HG03039 (cell line): ENCODE measurements around the gene AGAP1.
"Not testable (repeated sequence)": the region's sequence is repeated elsewhere in the genome, so short reads cannot be mapped to it uniquely, and the experiment has no call there.

Experiments
- ATAC-seq: cut with Tn5 transposase; IDR thresholded peaks from one replicate; pipeline ENCODE4 v1.9.1; 2021; ENCODE audit warnings: mild to moderate bottlenecking, moderate library complexity; ENCODE audit not compliant: unreplicated experiment

The AGAP1 gene

DNA sequence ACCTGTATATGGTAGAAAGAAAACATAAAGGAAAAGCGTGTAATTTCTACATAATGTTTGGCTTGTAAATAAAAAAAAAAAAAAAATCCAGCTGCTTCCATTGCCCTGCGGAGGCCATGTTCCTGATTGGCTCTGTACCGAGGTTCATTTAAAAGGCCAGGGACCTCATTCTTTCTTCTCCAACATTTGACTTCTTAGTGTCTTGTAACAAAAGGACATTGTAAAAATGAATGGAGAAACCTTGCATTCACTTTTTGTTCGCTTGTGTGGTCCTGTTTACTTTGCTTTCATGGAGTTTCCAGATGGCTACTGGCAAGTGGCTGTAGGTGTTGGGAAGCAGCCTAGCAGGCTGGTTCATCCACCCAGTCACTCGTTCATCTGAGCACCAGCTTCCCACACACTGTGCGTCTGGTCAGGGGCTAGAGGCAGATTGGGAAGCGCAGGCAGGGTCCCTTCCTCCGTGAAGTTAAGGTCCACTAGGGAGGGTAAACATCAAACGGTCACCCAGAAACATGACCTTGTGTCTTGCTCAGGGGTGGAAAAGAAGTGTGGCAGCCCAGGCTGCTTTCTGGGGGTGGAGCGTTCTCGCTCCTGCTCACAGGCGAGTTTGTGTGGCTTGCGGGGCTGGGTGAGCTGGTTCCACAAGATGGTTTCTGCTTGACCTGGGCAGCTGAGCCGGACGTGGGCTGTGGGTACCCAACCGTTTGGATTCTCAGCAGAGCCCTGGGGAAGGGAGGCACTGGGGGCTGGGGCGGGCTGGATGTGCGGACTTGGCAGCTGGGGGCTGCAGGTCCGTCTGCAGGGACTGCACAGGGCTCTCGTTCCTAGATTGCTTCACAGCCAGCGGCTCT lies 260.7 kb downstream of the AGAP1 start:
- ATAC-seq, result no peak

DNA sequence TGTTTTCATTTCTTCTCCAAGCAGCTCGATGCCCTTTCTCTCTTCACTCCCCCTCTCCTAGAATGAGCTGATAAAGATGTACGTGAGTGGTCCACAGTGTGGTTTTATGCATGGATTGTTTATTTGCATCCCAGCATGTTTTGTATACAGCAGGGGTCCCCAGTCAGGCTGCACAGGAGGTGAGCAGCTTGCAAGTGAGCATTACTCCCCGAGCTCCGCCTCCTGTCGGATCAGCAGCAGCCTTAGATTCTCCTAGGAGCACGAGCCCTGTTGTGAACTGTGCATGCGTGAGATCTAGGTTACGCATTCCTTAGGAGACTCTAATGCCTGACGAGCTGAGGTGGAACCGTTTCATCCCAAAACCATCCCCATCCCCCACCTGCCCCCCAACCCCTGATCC lies 262.6 kb downstream of the AGAP1 start:
- ATAC-seq, result no peak

DNA sequence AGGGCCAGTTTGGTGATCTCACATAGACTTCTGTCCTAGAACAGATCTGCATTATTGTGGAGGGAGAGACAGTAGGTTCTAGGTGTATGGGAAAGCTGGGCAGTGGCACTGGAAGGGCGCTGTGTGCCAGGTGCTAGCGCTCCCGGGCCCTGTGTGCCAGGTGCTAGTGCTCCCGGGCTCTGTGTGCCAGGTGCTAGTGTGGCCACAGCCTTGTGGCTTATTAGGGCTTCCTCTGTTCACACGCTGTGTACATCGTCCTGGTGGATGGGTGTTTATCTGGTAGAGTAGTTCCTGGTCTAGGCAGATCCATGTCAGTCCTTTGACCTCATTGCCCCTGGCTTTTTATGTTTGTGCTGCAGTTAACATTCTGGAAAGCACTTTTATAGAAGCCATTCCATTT lies 263.4 kb downstream of the AGAP1 start:
- no peak for ATAC-seq

DNA sequence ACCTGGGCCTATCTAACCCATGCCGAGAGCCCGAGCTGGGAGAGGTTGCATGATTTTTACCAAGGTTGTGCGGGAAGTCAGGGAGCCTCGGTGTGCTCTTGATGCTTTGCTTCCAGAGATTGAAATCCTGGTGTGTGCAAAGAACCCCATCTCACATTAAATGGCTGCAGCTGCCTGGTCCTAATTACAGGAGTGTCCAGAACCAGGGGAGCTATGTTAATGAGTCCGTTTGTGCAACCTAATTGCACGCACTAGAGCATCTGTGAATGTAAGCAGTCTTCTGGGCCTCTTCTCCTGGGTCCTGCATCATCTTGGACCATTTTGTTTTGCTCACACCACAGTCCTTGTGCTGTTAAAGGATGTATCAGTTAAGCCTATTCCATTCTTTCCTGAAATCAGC lies 263.8 kb downstream of the AGAP1 start:
- ATAC-seq, result no peak

DNA sequence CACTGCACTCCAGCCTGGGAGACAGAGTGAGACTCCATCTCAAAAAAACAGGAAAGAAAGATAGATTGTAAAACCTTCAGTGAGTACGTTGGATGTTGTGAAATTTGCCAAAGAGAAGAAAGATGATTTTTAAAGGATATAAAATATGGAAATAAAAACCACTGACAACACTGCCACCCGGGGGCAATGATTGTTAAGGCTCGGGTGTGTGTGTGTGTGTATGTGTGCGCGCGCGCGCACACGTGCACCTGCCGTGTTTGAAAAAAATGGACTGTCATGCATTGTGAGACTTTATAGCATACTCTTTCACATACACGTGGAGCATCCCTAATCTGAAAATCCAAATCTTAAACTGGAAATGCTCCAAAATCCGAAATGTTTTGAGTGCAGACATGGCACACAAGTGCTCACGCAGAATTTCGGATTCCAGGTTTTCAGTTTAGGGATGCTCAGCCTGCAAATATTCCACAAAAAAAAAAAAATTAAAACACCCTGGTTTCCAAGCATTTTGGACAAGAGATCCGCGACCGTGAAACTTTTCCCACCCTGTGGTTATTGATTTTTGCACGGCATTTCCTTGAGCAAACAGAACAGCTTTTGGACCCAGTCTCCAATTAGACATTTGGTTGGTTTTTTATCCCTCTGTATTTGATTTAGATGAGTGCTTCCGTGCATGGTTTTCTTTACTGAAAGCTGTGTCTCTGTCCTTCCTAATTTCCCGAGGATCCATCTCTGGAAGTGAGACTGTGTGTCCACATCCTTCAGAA lies 269.2 kb downstream of the AGAP1 start:
- ATAC-seq, result no peak

DNA sequence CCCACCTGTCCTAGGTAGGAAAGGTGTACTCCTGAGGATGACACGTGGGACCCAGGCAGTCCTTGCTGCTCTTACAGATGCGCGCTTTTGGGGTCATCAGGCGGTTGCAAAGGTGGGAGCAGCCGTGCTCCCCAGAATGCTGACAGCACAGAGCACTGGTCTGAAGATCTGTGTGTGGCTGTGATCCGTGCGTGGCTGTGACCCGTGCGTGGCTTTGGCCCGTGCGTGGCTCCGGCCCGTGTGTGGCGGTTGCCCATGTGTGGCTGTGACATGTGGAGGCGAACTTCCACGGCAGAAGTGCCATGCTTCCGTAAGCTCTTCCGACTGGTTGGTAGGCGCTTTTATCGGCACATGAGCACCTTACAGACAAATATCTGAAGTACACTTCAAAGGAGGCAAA lies 270.0 kb downstream of the AGAP1 start:
- ATAC-seq, result no peak

DNA sequence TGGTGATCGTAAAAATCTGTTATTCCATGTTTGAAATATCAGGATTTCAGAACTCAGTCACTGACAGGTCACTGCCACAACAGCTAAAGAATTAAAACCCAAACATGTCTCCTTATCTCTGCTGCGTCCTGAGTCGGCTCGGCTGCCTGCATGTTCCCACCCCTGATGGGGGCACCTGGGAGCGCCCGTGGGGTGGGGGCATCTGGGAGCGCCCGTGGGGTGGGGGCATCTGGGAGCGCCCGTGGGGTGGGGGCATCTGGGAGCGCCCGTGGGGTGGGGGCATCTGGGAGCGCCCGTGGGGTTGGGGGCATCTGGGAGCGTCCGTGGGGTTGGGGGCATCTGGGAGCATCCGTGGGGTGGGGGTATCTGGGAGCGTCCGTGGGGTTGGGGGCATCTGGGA lies 270.6 kb downstream of the AGAP1 start:
- ATAC-seq, result not testable (repeated sequence)

DNA sequence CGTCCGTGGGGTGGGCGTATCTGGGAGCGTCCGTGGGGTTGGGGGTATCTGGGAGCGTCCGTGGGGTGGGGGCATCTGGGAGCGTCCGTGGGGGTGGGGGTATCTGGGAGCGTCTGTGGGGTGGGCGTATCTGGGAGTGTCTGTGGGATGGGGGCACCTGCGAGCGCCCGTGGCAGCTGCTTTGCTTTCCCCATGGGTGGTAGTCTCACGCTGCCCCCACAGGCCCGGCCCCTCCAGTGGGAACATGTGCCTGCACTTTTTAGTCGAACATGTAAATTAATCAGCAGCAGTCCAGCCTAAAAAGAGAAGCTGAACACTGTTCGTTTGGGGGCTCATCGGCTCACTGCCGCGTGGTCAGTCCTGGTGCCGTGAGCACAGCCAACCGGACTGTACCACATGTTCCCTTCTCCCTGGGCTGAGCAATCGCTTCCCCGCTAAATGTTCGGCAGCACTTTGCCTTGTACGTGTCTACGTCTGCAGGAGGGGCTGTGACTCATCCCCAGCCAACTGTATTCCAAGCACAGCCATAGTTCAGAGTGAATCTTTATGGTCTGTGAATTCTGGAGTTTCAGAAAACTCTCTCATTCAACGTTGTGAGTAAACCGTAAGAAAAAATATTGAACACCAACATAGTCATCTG lies 271.5 kb downstream of the AGAP1 start:
- no peak for ATAC-seq

DNA sequence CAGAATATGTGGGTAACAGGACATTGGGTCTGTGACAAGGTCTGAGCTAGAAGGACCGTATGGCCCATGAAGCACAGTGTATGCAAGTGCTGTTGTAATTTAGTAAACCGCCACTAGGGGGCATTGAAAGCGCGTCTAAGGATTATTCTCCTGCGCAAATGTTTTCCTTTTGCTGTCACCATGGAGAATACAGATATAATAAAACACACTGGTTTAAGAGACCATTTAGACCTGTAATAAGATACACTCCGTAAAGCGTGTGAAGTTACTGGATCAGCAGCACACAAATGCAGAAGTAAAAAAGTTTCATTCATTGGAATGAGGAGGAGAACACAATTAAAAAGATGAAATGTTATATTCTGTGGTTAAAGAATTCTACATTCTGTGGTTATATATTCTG lies 272.4 kb downstream of the AGAP1 start:
- ATAC-seq, result no peak

DNA sequence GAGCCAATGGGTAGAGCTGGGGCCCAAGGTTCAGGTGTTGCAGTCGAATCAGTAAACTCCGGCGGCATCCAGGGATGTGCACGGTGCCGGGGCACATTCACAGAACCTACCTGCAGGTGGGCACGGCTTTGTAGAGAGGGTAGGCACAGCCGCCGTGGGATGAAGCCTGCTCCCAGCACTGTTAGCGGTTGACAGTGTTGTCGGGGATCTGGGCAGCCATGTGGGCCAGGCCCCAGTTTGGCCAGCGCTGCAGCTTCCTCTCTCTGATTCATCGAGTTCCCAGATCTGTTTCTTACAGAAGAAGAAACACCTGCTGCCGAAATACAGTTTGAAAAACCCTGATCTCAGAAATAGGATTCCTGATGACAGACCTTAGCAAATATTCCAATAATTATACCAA lies 274.8 kb downstream of the AGAP1 start:
- no peak for ATAC-seq

DNA sequence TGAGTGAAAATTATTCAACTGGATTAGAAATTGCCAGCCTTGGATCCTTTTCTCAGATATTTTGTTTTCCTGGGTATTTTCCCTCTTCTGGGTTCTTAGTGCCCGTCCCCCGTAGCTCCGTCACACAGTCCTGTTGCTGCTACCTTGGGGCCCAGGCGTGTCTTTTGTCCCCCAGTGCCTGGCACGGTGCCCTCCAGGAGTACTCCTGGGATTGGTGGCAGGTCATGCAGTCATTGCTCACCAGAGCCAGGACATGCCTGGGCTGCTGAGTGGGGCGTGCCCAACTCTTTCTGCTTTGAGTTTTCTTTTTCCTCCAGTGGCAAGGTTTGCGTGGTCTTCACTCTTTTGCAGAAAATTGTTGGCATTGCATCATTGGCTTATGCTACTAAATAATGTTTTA lies 275.2 kb downstream of the AGAP1 start:
- no peak for ATAC-seq

DNA sequence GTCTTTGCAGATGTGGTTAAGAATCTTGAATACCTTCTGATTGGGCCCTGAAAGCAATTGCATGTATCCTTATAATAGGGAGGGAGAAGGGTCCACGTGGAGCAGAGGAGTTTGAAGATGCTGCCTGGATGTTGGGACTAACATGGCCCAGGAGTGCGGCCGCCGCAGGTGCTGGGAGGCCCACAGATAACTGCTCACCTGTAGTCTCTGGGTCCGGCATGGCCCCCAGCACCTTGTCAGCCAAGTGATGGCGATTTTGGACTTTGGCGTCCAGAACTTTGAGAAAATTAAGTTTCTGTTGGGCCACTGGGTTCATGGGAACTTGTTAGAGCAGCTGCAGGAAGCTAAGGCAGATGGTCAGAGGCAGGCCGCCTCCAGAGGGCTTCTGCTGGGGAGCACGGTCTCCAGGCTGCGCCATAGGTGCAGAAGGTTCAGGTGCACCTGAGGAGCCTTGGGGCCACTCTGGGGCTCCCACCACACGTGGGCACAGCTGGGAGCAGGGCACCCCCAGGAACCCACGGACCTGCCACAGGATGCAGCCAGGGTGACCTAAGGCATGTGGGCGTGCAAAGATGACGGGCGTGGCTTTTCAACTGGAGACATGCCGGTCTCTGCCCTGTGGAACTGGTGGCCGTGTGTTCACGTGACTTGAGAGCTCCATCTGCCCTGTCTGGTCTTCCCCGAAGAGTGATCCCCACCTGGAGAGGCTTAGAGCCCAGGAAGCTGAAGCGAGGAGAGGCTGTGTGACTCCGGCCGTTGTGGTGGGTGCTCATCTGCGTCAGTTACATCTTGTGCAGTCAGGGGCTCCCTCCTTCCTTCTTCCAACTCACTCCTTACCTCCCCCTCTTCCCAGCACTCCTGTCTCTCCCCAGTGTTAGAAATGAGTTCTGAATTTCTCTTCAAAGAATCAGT lies 277.3 kb downstream of the AGAP1 start:
- no peak for ATAC-seq

DNA sequence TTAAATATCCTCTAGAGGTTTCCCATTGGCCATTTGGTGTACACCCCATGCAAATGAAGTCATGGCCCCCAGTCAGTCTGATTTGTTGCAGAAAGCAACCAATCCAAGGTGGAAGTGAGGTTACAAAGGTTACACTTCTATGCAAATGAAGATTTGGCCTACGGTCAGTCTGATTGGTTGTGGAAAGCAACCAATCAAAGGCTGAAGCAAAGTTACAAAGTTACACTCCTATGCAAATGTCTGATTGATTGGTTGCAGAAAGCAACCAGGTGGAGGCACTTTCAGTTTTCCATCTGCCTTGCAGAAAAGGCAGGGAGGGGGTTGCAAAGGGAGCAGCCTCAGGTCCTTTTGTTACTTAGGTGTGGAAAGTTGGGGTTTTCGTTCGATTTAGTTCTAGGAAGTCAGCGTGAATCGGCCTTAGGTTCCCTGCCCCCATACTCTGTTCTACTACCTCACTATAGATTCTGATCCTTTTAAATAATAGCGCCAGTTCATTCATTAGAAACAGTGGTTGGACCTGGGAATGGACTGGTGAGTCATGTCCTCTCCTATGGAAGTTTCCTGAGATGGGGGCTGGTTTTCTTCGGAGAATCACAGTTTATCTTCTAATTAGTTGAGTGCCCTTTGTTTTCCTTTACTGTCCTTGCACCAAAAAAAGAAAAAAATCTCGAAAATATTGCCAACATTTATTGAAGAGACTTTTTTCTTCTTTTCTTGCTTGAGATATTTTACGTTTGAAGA lies 279.5 kb downstream of the AGAP1 start:
- no peak for ATAC-seq

DNA sequence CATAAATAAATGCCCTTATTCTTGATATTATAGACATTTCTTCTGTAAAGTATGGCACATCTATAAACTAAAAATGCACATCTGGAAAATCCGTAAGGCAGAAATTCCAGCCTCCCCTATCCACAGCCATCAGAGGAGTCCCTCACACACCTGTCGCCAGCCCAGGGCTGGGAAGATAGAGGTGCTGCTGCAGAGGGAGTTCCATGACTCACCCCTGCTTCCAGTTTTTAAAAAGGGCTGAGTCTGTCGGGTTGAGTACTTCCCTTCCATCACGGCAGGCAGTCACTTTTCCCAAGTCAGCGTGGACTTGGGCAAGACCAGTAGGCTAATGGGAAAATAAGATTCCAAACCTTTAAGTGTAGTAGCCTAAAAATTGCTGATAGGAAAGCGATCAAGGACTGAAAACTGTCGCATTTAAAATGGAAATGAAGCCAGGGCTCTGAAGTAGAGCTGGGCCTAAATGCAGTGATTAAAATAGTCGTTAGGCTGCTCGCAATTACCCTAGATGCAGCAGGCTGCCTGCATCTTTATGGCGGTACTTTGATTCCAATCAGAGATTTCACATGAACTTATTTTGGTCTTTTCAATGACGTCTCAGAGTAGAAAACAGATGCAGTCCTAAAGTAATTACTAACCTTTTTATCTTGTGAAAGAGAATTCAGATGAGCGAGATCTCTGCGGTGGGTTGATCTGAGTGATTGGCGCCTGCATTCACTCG lies 280.5 kb downstream of the AGAP1 start:
- ATAC-seq, result no peak

DNA sequence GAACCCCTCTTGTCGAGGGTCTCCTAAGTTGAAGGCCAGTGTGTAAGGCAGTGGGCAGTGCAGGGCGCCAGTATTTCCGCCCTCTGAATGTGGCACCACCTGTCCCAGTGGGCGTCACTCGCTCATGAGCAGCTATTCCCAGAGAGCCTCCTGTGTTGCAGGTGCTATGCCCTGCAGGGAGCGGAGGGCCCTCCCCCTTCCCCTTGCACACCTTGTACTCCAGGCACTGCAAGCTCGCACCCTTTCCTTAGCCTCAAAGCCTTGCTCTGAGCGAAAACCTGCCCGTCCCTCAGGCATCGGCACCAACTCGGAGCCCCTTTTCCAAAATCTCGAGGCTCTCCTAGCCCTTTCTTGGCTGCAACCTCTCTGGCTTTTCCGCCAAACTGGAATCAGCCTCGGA lies 282.7 kb downstream of the AGAP1 start:
- ATAC-seq, result no peak

DNA sequence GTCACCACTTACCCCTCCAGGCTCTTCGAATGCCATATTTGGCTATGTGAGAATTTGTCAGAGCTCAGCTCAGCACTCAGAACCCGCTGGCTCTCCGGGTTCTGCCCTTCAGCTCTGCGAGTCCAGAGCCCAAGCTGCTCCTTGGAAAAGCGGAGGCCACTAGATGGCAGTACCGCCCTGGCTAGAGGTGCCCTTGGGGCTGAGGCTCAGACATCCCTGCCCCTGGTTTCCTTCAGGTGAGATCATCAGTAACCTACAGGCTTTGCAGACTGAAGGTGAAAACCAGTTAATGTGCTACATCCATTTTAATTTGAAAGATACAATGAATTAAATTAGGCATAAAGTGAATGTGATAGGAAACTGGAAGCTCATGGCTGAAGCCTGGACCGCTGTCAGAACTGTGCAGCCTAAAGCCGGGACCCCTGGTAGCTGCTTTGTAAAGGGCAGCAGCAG lies 285.6 kb downstream of the AGAP1 start:
- ATAC-seq, result no peak

DNA sequence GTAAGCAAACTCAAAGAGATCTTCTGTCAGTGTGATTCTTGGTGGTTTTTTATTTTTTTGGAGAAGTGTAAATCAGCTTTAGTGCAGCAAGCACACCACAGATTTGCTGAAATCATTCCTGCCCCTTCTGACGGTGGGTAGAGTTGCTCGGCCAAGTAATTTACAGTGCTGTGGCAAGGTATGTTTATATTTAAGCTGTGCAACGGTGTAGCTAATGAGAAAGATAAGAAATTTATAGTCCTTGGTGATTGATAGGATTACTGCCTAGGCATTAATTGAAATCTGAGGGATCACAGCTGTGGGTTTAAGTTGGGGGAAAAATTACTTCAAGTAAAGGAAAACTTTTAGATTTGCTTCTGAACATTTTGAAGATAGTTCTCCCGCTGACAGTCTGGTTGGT lies 286.6 kb downstream of the AGAP1 start:
- ATAC-seq, result no peak

DNA sequence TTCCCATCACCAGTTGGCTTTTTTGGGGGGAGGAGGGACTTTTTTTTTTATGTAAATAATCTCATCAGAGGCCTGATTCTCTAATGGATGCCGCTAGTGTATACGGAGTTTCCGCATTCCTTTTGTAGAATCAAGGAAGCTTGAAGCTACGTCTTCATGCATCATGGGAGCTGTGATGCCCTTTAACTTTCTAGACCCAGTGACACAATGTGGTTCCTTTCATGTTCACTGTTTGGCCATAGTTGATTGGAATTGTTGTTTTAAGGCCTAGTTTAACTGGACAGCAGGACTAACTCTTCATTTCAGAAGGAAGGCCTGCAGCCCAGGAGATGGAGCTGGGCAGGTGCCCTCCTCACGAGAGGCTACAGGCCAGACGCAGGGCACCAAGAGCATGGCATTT lies 287.9 kb downstream of the AGAP1 start:
- no peak for ATAC-seq

DNA sequence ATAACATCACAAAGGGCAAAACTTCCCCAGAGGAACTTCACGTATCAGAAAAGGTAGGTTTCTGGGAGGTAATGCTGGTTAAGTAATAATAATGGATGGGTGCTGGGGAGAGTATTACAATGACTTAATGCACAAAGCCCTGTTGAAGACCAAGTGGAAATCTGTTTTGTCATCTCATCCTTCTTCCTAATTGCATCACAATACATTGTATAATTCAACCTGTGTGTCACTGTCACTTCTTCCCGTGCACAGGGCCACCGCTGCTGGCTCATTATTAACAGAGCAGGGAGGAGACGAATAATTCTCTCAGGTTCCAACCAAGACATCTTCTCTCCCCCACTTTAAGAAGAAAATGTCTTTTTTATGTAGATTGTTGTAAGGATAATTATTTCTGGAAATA lies 290.9 kb downstream of the AGAP1 start:
- ATAC-seq, result no peak
